Measurements from ENCODE around the gene KLF16. TPM values are rescaled to one million over a fixed set of nuclear protein-coding genes. Genes with fewer than 3 reads are reported as not detected.

KLF16 gene
- total and polyA plus RNA-seq, 11 donors = 2.9 to 19.7 (median 9.2) TPM

GRCh38 chr19:1816530-1817298, 46.7 kb downstream of the KLF16 start:
- Histone ChIP-seq H3K4me1 (peaks cover 0 to 22% (median 11%) of the 10 kb centered on the region in 12 donors), H3K27ac (no peak overlapping the region), H3K27me3 (no peaks in the 10 kb centered on the region), H3K4me3 (no peak overlapping the region), H3K9me3 (no peaks in the 10 kb centered on the region), H3K36me3 (peaks cover 5 to 75% (median 67%) of the 10 kb centered on the region in 9 donors)
- intact Hi-C loops (cut with DNase I) = loop anchor here in 1 of 10 donors (5.0 kb wide), 1 partner anchor 144 kb away; no protein-coding TSS in a partner anchor
- 92 to 93% (median 93%) methylated on average over 32 to 36 of the region's 36 CpGs for WGBS, 4 donors
- no peak for TF ChIP-seq POLR2A (IDR thresholded peaks at IDR 0.05)
- no peak for TF ChIP-seq CTCF (IDR thresholded peaks at IDR 0.05)
- peak in 1 of 5 donors; percentile 23 for DNase-seq
- no peak for ATAC-seq

DNA sequence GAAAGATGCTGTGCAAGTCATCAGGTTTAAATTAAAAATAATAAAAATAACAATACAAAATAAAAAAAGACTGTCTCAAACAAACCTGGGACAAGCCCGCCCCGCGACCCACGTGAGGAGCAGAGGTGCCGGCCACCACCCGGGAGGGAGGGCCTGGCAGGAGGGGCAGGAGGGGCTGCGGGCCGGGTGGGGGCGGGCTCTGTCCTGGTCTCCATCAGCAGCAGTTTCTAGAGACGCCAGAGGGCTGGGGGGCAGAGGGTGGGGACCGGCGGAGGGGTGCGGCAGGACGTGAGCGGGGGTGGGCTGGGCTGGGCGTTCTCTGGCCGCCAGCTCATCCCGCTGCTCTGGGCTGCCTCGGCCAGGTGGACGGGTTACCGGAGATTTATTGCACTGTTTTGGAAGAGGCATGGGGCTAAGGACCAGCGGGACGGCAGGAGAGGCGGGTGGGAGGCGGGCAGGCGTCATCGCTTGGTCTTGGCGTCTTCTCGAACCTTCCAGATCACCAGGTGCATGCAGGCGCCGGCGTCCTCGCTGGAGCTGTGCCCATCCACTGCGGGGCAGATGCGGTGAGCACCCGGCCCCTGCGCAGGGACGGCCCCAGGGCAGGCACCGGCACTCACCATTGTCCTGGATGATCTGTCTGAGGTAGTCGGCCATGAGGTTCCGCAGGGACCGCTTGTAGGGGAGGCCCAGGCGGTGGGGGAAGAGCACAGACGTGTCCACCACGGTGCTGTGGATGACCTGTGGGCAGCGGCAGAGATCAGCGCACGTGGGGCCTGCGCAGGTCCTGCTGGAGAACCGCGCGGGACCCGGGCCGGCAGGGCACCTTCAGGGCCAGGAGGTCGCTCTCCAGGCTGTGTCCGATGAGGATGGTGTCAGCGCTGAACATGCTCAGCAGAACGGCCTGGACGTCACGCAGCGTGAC, 47.5 kb downstream of the KLF16 start:
- peak in 1 of 5 donors; percentile 26 for DNase-seq
- no peak for ATAC-seq
- H3K4me3 ChIP-seq = no peak overlapping the region
- peaks cover 5 to 67% (median 61%) of the 10 kb centered on the region in 9 donors for H3K36me3 ChIP-seq
- no peak overlapping the region for H3K27ac ChIP-seq
- H3K4me1 ChIP-seq = peaks cover 0 to 26% (median 13%) of the 10 kb centered on the region in 12 donors
- TF ChIP-seq CTCF (IDR thresholded peaks at IDR 0.05) (no peak), POLR2A (IDR thresholded peaks at IDR 0.05) (no peak)
- WGBS, 4 donors = 89 to 92% (median 92%) methylated on average over 47 to 61 of the region's 61 CpGs
- intact Hi-C loops (cut with DNase I) = loop anchor here in 1 of 10 donors (5.0 kb wide), 1 partner anchor 144 kb away; no protein-coding TSS in a partner anchor
- H3K9me3 ChIP-seq = no peaks in the 10 kb centered on the region
- no peaks in the 10 kb centered on the region for H3K27me3 ChIP-seq

GRCh38 chr19:1814833-1815604, 48.4 kb downstream of the KLF16 start:
- WGBS, 4 donors = 85 to 89% (median 87%) methylated on average over 26 of the region's 26 CpGs
- Histone ChIP-seq H3K4me1 (peaks cover 0 to 26% (median 13%) of the 10 kb centered on the region in 12 donors), H3K36me3 (peaks cover 5 to 58% (median 53%) of the 10 kb centered on the region in 9 donors), H3K27ac (no peak overlapping the region), H3K27me3 (no peaks in the 10 kb centered on the region), H3K9me3 (no peaks in the 10 kb centered on the region), H3K4me3 (no peak overlapping the region)
- TF ChIP-seq CTCF (IDR thresholded peaks at IDR 0.05) (no peak), POLR2A (IDR thresholded peaks at IDR 0.05) (no peak)
- ATAC-seq = no peak
- peak in 1 of 5 donors; percentile 24 for DNase-seq
- intact Hi-C loops (cut with DNase I) = loop anchor here in 1 of 10 donors (5.0 kb wide), 1 partner anchor 143 kb away; no protein-coding TSS in a partner anchor
